Duodenal mucosa (tissue), 2 donors: ENCODE measurements around the gene DTD1.

Source experiments
- H3K27ac ChIP-seq: one replicate; pipeline ENCODE4 v1.7.0; 2013; ENCODE audit warnings: low read depth, low read length
- H3K27me3 ChIP-seq, 2 donors: one replicate each; pipeline ENCODE4 v1.7.0; 2013; ENCODE audit warnings: low read length in 2 of 2, control low read depth in 1 of 2; ENCODE audit not compliant: insufficient read depth in 2 of 2, control insufficient read depth in 1 of 2
- H3K36me3 ChIP-seq, 2 donors: one replicate each; pipeline ENCODE4 v1.7.0; 2013; ENCODE audit warnings: low read length in 2 of 2, control low read depth in 1 of 2; ENCODE audit not compliant: insufficient read depth in 2 of 2, control insufficient read depth in 1 of 2
- H3K4me1 ChIP-seq, 2 donors: one replicate each; pipeline ENCODE4 v1.7.0; 2013; ENCODE audit warnings: low read length in 2 of 2, control low read depth in 1 of 2; ENCODE audit not compliant: insufficient read depth in 2 of 2, control insufficient read depth in 1 of 2
- H3K4me3 ChIP-seq, 2 donors: one replicate each; pipeline ENCODE4 v1.7.0; 2013; ENCODE audit warnings: low read length in 2 of 2, low read depth in 1 of 2
- H3K9ac ChIP-seq, 2 donors: one replicate each; pipeline ENCODE4 v1.7.0; 2013; ENCODE audit warnings: low read length in 2 of 2, low read depth in 1 of 2
- H3K9me3 ChIP-seq, 2 donors: one replicate each; pipeline ENCODE4 v1.7.0; 2013; ENCODE audit warnings: low read length in 2 of 2, control low read depth in 1 of 2; ENCODE audit not compliant: control insufficient read depth in 1 of 2

DTD1 gene

DNA sequence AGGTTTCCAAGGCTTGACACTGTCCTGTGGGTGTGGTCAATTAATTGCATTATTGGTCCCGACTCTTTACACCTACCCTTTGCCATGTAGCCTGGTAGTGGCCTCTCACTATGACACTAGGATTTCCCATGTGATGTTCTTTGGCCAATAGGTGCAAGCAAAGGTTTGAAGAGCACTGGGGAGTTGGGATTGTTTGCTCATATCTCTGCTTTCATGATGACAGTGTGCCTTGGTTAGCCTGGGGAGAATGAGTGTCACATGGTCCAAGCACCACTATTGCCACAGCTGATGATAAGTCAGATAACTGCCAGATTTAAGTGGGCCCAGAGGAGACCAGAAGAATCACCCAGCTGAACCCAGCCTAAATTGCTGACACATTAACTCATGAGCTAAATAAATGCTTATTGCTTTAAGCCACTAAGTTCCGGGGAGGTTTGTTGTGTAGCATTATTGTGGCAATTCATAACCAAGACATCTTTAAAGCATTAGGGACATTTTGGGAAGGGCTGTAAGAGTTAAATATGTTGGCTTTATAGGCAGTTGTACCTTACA, 208.5 kb downstream of the DTD1 start:
- Histone ChIP-seq H3K36me3 (no peaks in the 10 kb centered on the region), H3K27ac (no peak overlapping the region), H3K9me3 (peaks cover 0 to 4% of the 10 kb centered on the region in 2 donors), H3K4me3 (no peak overlapping the region), H3K4me1 (peaks cover 0 to 7% of the 10 kb centered on the region in 2 donors), H3K9ac (no peak overlapping the region), H3K27me3 (no peaks in the 10 kb centered on the region)

DNA sequence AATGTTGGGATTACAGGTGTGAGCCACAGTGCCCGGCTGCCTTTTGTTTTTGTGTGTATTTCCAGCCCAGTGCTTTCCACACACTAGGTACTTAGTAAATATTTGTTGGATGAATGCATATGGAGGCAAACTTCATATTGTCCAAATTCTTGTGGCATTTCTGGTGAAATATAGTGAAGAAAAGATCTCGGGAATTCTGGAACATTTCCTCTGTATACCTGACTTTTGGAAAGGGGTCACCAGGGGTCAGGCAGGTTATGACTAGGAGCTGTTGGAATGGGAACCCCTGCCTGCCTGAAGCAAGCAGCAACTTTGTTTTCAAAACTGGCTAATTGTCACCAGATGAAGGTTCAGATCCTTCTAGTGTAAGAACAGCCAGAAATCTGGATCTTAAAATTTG, 213.7 kb downstream of the DTD1 start:
- peaks cover 0 to under 1% of the 10 kb centered on the region in 2 donors for H3K9me3 ChIP-seq
- no peaks in the 10 kb centered on the region for H3K27me3 ChIP-seq
- H3K36me3 ChIP-seq: no peaks in the 10 kb centered on the region
- no peak overlapping the region for H3K4me3 ChIP-seq
- H3K4me1 ChIP-seq: no peaks in the 10 kb centered on the region
- H3K27ac ChIP-seq: no peak overlapping the region
- H3K9ac ChIP-seq: no peak overlapping the region

GRCh38 chr20:18802012-18802634, 214.3 kb downstream of the DTD1 start:
- H3K36me3 ChIP-seq: no peaks in the 10 kb centered on the region

DNA sequence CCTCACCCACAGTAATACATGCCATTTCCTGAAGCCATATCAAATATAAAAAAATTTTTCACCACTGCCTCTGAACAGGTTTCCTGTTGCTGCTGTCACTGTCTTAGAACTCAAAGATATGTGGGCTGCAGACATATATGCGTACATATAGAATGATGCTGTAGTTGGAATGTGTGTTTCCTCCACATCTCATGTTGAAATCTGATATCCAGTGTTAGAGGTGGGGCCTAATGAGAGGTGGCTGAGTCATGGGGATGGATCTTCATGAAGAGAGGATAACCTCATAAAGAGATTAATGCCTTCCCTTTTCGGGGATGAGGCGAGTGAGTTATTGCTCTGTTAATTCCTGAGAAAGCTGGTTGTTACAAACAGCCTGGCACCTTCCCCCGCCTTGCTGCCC, 218.0 kb downstream of the DTD1 start:
- Histone ChIP-seq H3K4me1 (no peaks in the 10 kb centered on the region), H3K27ac (no peak overlapping the region), H3K9me3 (no peaks in the 10 kb centered on the region), H3K27me3 (no peaks in the 10 kb centered on the region), H3K36me3 (no peaks in the 10 kb centered on the region), H3K9ac (no peak overlapping the region), H3K4me3 (no peak overlapping the region)

More at GRCh38 chr20:18802012-18802634, 214.3 kb downstream of the DTD1 start:
- no peaks in the 10 kb centered on the region for H3K27me3 ChIP-seq
- H3K4me1 ChIP-seq: no peaks in the 10 kb centered on the region
- H3K9ac ChIP-seq: no peak overlapping the region
- H3K27ac ChIP-seq: no peak overlapping the region
- H3K4me3 ChIP-seq: no peak overlapping the region
- H3K9me3 ChIP-seq: no peaks in the 10 kb centered on the region

GRCh38 chr20:18808712-18809111, 220.9 kb downstream of the DTD1 start:
- Histone ChIP-seq H3K36me3 (no peaks in the 10 kb centered on the region), H3K27ac (no peak overlapping the region), H3K9ac (no peak overlapping the region), H3K27me3 (no peaks in the 10 kb centered on the region), H3K9me3 (no peaks in the 10 kb centered on the region), H3K4me3 (no peak overlapping the region), H3K4me1 (no peaks in the 10 kb centered on the region)

DNA sequence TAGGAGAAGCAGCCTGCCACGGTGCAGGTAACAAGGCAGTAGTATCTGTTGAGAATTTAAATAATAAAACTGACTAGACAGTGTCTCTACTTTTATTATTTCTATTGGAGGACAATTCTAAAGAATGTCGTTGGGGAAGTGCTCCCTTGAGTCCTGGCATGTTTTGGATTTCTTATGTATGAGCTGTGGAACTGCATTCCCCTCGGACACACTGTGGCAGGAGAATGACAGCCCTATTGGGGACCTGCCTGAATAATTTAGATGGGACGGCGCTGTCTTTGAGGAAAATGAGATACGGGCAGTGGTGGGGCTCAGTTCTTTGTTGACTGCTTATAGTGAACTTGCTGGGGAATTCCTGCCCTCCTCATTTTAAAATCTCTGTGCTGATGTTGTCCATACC, 223.3 kb downstream of the DTD1 start:
- H3K9ac ChIP-seq: no peak overlapping the region
- H3K9me3 ChIP-seq: no peaks in the 10 kb centered on the region
- H3K36me3 ChIP-seq: no peaks in the 10 kb centered on the region
- H3K4me1 ChIP-seq: no peaks in the 10 kb centered on the region
- no peak overlapping the region for H3K4me3 ChIP-seq
- H3K27me3 ChIP-seq: no peaks in the 10 kb centered on the region
- H3K27ac ChIP-seq: no peak overlapping the region

DNA sequence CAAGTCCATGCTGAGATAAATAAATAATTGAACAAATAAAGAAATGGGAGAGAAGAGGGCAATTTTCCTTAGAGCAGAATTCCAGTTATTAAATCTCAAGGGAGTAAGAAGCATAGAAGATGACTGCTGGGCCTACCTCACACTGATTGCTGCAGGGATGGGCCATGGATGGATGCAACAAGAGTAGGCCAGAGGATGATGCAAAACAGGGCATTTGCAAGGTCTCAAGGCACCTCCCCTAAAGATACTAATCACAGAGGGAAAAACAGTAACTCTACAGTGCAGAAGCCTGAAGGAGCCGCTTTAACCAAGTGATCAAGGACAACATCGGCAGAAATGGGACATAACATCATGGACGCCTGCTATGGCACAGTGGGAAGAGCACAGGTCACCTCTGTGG, 224.1 kb downstream of the DTD1 start:
- H3K4me3 ChIP-seq: no peak overlapping the region
- no peak overlapping the region for H3K9ac ChIP-seq
- no peaks in the 10 kb centered on the region for H3K4me1 ChIP-seq
- H3K27me3 ChIP-seq: no peaks in the 10 kb centered on the region
- H3K27ac ChIP-seq: no peak overlapping the region
- no peaks in the 10 kb centered on the region for H3K9me3 ChIP-seq
- no peaks in the 10 kb centered on the region for H3K36me3 ChIP-seq

DNA sequence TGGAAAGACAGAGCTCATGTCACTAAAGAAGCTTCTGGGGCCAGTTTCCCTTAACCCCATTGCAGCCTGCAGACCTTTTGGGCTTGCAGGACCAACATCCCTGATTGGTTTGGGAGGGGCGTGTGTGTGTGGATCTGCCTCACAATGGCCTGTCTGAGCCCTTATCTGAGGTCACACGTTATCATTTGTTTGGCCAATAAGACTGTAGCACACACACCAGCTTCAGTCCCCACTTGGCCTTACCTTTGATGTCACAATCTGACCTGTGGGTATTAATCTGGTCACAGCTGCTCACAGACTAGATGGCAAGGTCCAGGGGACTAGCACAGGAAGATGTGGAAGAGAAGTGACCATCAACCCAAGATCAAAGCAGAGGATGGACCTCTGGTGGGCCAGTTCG, 225.6 kb downstream of the DTD1 start, which contains the start of gene SCP2D1:
TSS of gene SCP2D1 (plus strand) at position 301 of the 400 bp plus-strand sequence. CDS start at position 334, 33 bp downstream.
- H3K4me3 ChIP-seq: no peak within 1 kb of the TSS
- no peaks in the 10 kb centered on the region for H3K27me3 ChIP-seq
- H3K27ac ChIP-seq: no peak within 1 kb of the TSS
- no peak within 1 kb of the TSS for H3K9ac ChIP-seq
- H3K9me3 ChIP-seq: no peaks in the 10 kb centered on the region
- H3K36me3 ChIP-seq: no peaks in the 10 kb centered on the region
- no peaks in the 10 kb centered on the region for H3K4me1 ChIP-seq

- Histone ChIP-seq H3K4me3 (no peak overlapping the region), H3K36me3 (no peaks in the 10 kb centered on the region), H3K27ac (no peak overlapping the region), H3K9ac (no peak overlapping the region), H3K27me3 (no peaks in the 10 kb centered on the region), H3K4me1 (no peaks in the 10 kb centered on the region), H3K9me3 (no peaks in the 10 kb centered on the region)
Observed at GRCh38 chr20:18815194-18815942, 227.5 kb downstream of the DTD1 start.
